H1 (cell line): ENCODE measurements around the gene CDC42SE2. TPM values are rescaled to one million over a fixed set of nuclear protein-coding genes. Genes with fewer than 3 reads are reported as not detected.

Experiments
- CTCF ChIA-PET: fragments of 300-600 bp; sonication (Branson Sonifier 250); formaldehyde crosslinking; loops from one replicate; lab custom pipeline; 2021; ENCODE audit not compliant: partially characterized antibody; lab: Charles Lee
- POLR2A ChIA-PET: fragments of 300-600 bp; sonication (Branson Sonifier 250); formaldehyde crosslinking; loops from one replicate; lab custom pipeline; 2021; ENCODE audit warnings: inconsistent platforms; ENCODE audit not compliant: partially characterized antibody; lab: Charles Lee
- DNase-seq, 2 experiments: peaks; one replicate each; pipeline versions ENCODE4 v3.0.0 to v3.0.0-alpha.2; 2010 to 2022; ENCODE audit warnings: low spot score in 2 of 2, low read depth in 1 of 2, mixed read lengths in 1 of 2
- FAIRE-seq: peaks from 2 replicates; lab custom pipeline; 2011; peaks lifted over from hg19 to GRCh38; lab: Jason Lieb, UNC
- H2AFZ ChIP-seq: 2 replicates; pipeline ENCODE4 v1.8.1; 2012; ENCODE audit warnings: low read length, inconsistent platforms
- H2AK5ac ChIP-seq: 2 replicates; pipeline ENCODE4 v1.6.1; 2013; ENCODE audit warnings: low read depth, low read length
- H2BK120ac ChIP-seq: replicated peaks from 2 replicates; pipeline ENCODE3; 2013; ENCODE audit warnings: low read depth, low read length, inconsistent platforms
- H2BK12ac ChIP-seq: 2 replicates; pipeline ENCODE4 v1.6.1; 2013; ENCODE audit warnings: low read depth, low read length
- H2BK15ac ChIP-seq: 2 replicates; pipeline ENCODE4 v1.6.1; 2013; ENCODE audit warnings: low read length
- H2BK20ac ChIP-seq: 2 replicates; pipeline ENCODE4 v1.6.1; 2013; ENCODE audit warnings: low read length
- H2BK5ac ChIP-seq: 2 replicates; pipeline ENCODE4 v1.6.1; 2013; ENCODE audit warnings: low read depth, low read length
- H3K14ac ChIP-seq: 2 replicates; pipeline ENCODE4 v1.6.1; 2013; ENCODE audit warnings: inconsistent platforms; ENCODE audit not compliant: insufficient read length
- H3K18ac ChIP-seq: 2 replicates; pipeline ENCODE4 v1.6.1; 2013; ENCODE audit warnings: low read length; ENCODE audit errors: extremely low read depth
- H3K23ac ChIP-seq: 2 replicates; pipeline ENCODE4 v1.6.1; 2013; ENCODE audit warnings: inconsistent platforms; ENCODE audit not compliant: insufficient read length
- H3K23me2 ChIP-seq: 2 replicates; pipeline ENCODE4 v1.6.1; 2013; ENCODE audit warnings: low read depth, low read length
- H3K27ac ChIP-seq: 2 replicates; pipeline ENCODE4 v1.6.1; 2011; ENCODE audit warnings: low read depth, low read length, inconsistent platforms
- H3K27me3 ChIP-seq, 4 experiments: replicated peaks in 1 of 4; 1 replicate in 1 of 4; 2 replicates in 3 of 4; pipeline versions ENCODE4 v1.6.1 to v1.8.1; 2011 to 2013; ENCODE audit warnings: low read length in 3 of 4, mild to moderate bottlenecking in 3 of 4, inconsistent platforms in 2 of 4, mixed read lengths in 2 of 4, moderate library complexity in 1 of 4; ENCODE audit not compliant: control insufficient read depth in 3 of 4, insufficient read depth in 3 of 4; ENCODE audit errors: extremely low read depth in 1 of 4
- H3K36me3 ChIP-seq, 4 experiments: 2 replicates each; pipeline versions ENCODE4 v1.6.1 to v1.8.1; 2011 to 2013; ENCODE audit warnings: mild to moderate bottlenecking in 4 of 4, low read length in 3 of 4, moderate library complexity in 2 of 4, control low read depth in 1 of 4, inconsistent platforms in 1 of 4; ENCODE audit not compliant: insufficient read depth in 4 of 4, control insufficient read depth in 2 of 4
- H3K4ac ChIP-seq: replicated peaks from 2 replicates; pipeline ENCODE3; 2013; ENCODE audit warnings: low read length, low read depth, mixed read lengths, inconsistent platforms; ENCODE audit not compliant: insufficient read length
- H3K4me1 ChIP-seq, 4 experiments: replicated peaks in 1 of 4; 1 replicate in 1 of 4; 2 replicates in 3 of 4; pipeline versions ENCODE4 v1.6.1 to v1.8.1; 2011 to 2013; ENCODE audit warnings: low read length in 3 of 4, inconsistent platforms in 2 of 4, mixed read lengths in 1 of 4; ENCODE audit not compliant: insufficient read depth in 4 of 4, control insufficient read depth in 3 of 4
- H3K4me2 ChIP-seq, 2 experiments: 2 replicates each; pipeline versions ENCODE4 v1.6.1 to v1.8.1; 2011 to 2013; ENCODE audit warnings: low read depth in 2 of 2, low read length in 2 of 2, control low read depth in 1 of 2, inconsistent platforms in 1 of 2, mild to moderate bottlenecking in 1 of 2; ENCODE audit not compliant: insufficient read depth in 1 of 2
- H3K4me3 ChIP-seq, 4 experiments: fragments of 200-600, 300-600 bp in 1 of 4; sonication (generic), shearing (Covaris generic), sonication (Bioruptor Twin) in 1 of 4; 2 replicates each; pipeline versions ENCODE4 v1.5.1 to v1.8.1; 2011 to 2016; ENCODE audit warnings: low read length in 4 of 4, low read depth in 3 of 4, control low read depth in 2 of 4, inconsistent platforms in 2 of 4, mild to moderate bottlenecking in 2 of 4, mixed read lengths in 1 of 4, moderate library complexity in 1 of 4; ENCODE audit not compliant: insufficient read depth in 2 of 4; ENCODE audit errors: extremely low read depth in 1 of 4
- H3K56ac ChIP-seq: replicated peaks from 2 replicates; pipeline ENCODE3; 2013; ENCODE audit warnings: low read depth, mild to moderate bottlenecking, mixed read lengths, low read length, inconsistent platforms; ENCODE audit not compliant: insufficient read length
- H3K79me1 ChIP-seq: 2 replicates; pipeline ENCODE4 v1.6.1; 2013; ENCODE audit warnings: low read depth, low read length, control low read depth
- H3K79me2 ChIP-seq, 2 experiments: 2 replicates each; pipeline versions ENCODE4 v1.6.1 to v1.8.1; 2012 to 2013; ENCODE audit warnings: low read length in 2 of 2, mild to moderate bottlenecking in 2 of 2, inconsistent platforms in 1 of 2; ENCODE audit not compliant: insufficient read depth in 2 of 2, control insufficient read depth in 1 of 2
- H3K9ac ChIP-seq, 4 experiments: replicated peaks in 1 of 4; 1 replicate in 1 of 4; 2 replicates in 3 of 4; pipeline versions ENCODE4 v1.6.1 to v1.8.1; 2011 to 2013; ENCODE audit warnings: low read depth in 3 of 4, low read length in 3 of 4, control low read depth in 2 of 4, mild to moderate bottlenecking in 2 of 4, moderate library complexity in 2 of 4, inconsistent platforms in 1 of 4; ENCODE audit errors: extremely low read depth in 1 of 4
- H3K9me3 ChIP-seq, 2 experiments: 2 replicates each; pipeline versions ENCODE4 v1.6.1 to v1.8.1; 2012 to 2013; ENCODE audit warnings: mild to moderate bottlenecking in 2 of 2, moderate library complexity in 2 of 2, control low read depth in 1 of 2, inconsistent platforms in 1 of 2, low read depth in 1 of 2, low read length in 1 of 2, mixed read lengths in 1 of 2; ENCODE audit not compliant: insufficient read depth in 2 of 2
- H4K20me1 ChIP-seq, 2 experiments: replicated peaks in 1 of 2; 2 replicates each; pipeline versions ENCODE3 to v1.8.1; 2011 to 2013; ENCODE audit warnings: inconsistent platforms in 2 of 2, low read length in 2 of 2, mild to moderate bottlenecking in 1 of 2; ENCODE audit not compliant: insufficient read depth in 2 of 2, control insufficient read depth in 1 of 2
- H4K5ac ChIP-seq: 2 replicates; pipeline ENCODE4 v1.6.1; 2013; ENCODE audit warnings: low read length, low read depth, mixed read lengths, inconsistent platforms; ENCODE audit not compliant: insufficient read length
- H4K8ac ChIP-seq: 2 replicates; pipeline ENCODE4 v1.8.0; 2013; ENCODE audit warnings: mild to moderate bottlenecking, moderate library complexity, low read length, inconsistent platforms; ENCODE audit not compliant: insufficient read depth; ENCODE audit errors: extremely low read depth
- H4K91ac ChIP-seq: replicated peaks from 2 replicates; pipeline ENCODE3; 2013; ENCODE audit warnings: low read length, mixed read lengths, inconsistent platforms; ENCODE audit not compliant: insufficient read length
- ATF2 ChIP-seq: IDR thresholded peaks from 2 replicates; pipeline ENCODE4 v1.6.1; 2012; ENCODE audit warnings: low read length, inconsistent platforms
- CTCF ChIP-seq, 3 experiments: IDR thresholded peaks; 1 replicate in 2 of 3; 2 replicates in 1 of 3; pipeline versions ENCODE4 v1.5.1 to v1.6.1; 2011; ENCODE audit warnings: low read length in 3 of 3, mild to moderate bottlenecking in 3 of 3, inconsistent platforms in 2 of 3, low read depth in 1 of 3, moderate library complexity in 1 of 3; ENCODE audit not compliant: insufficient read depth in 1 of 3; ENCODE audit errors: control extremely low read depth in 1 of 3
- HDAC2 ChIP-seq, 2 experiments: fragments of 300-600 bp in 1 of 2; sonication (generic) in 1 of 2; IDR thresholded peaks; 2 replicates each; pipeline ENCODE4 v1.6.1; 2011 to 2012; ENCODE audit warnings: low read depth in 2 of 2, low read length in 2 of 2, mild to moderate bottlenecking in 2 of 2, moderate library complexity in 2 of 2, borderline replicate concordance in 1 of 2, inconsistent platforms in 1 of 2
- JUN ChIP-seq: IDR thresholded peaks from 2 replicates; pipeline ENCODE4 v1.6.1; 2011; ENCODE audit warnings: low read depth, mild to moderate bottlenecking, improper control_type of control experiment, low read length
- RBBP5 ChIP-seq: IDR thresholded peaks from 2 replicates; pipeline ENCODE4 v1.7.1; 2012; ENCODE audit warnings: low read depth, mild to moderate bottlenecking, inconsistent platforms, low read length, moderate library complexity, borderline replicate concordance
- SIN3A ChIP-seq, 2 experiments: IDR thresholded peaks in 1 of 2; conservative IDR thresholded peaks in 1 of 2; 2 replicates each; pipeline ENCODE4 v1.6.1; 2011 to 2012; ENCODE audit warnings: low read length in 2 of 2, improper control_type of control experiment in 1 of 2, low read depth in 1 of 2, mild to moderate bottlenecking in 1 of 2
- SIRT6 ChIP-seq: IDR thresholded peaks from one replicate; pipeline ENCODE4 v1.7.1; 2012; ENCODE audit warnings: low read length, inconsistent platforms
- WGBS, 2 experiments: shearing (Covaris generic) in 1 of 2; methylation state at CpG; one replicate each; pipeline versions ENCODE4 v1.1.6 to v1.1.7; 2013 to 2015; ENCODE audit warnings: low lambda C conversion rate in 2 of 2, mixed read lengths in 2 of 2, inconsistent platforms in 1 of 2, low coverage in 1 of 2, missing lambda C conversion rate in 1 of 2; ENCODE audit not compliant: insufficient replicate concordance in 2 of 2, insufficient coverage in 1 of 2, insufficient read length in 1 of 2; ENCODE audit errors: extremely low coverage in 1 of 2, missing lambda C conversion rate in 1 of 2; 5-methylcytosine and 5-hydroxymethylcytosine counted together
- polyA plus RNA-seq, 7 experiments: library from polyadenylated mRNA; depleted of rRNA in 3 of 7; stranded (reverse) in 5 of 7; unstranded in 2 of 7; fragments of >200 nt in 5 of 7; fragments of 200-250 nt in 2 of 7; gene quantifications; 1 replicate in 5 of 7; 2 replicates in 1 of 7; 4 replicates in 1 of 7; pipeline versions ENCODE4 v1.2.1 to v1.2.3, GENCODE V29; 2011 to 2013; ENCODE audit warnings: missing spikeins in 2 of 7, mixed read lengths in 2 of 7
- total RNA-seq: library from RNA; stranded (reverse); fragmentation: NEBNext Ultra II Directional; extraction: Animal tissue kit (Norgen Biotek cat#: 25700); gene quantifications from 2 replicates; pipeline ENCODE4 v1.2.1, GENCODE V29; 2021
- TF ChIP-seq, protein P1 (sequence below): IDR thresholded peaks from 2 replicates; pipeline ENCODE4 v1.6.1; 2011; ENCODE audit warnings: low read depth, mild to moderate bottlenecking, low read length; ENCODE audit not compliant: insufficient read depth

The CDC42SE2 gene
- total and polyA plus RNA-seq, 2 of the 8 experiments (the other 6 are each of a cell fraction or from before 2014, with no cell fraction given) = 16.7 to 30.8 TPM

GRCh38 chr5:131369558-131369957 is 105.7 kb downstream of the CDC42SE2 start:
- H3K23me2 ChIP-seq = no peaks in the 10 kb centered on the region
- CTCF ChIA-PET = interaction anchor here (1.2 kb wide), 1 partner anchor 10 kb away, joined by 5 read pairs; no protein-coding TSS in a partner anchor
- no peak overlapping the region for H4K8ac ChIP-seq
- H4K5ac ChIP-seq = no peak overlapping the region
- H3K79me2 ChIP-seq = peaks cover 0 to 4% of the 10 kb centered on the region in 2 experiments; a peak in 2 of 4 replicates
- H2BK5ac ChIP-seq = no peak overlapping the region
- H2BK15ac ChIP-seq = no peak overlapping the region
- H2BK120ac ChIP-seq = no peak overlapping the region
- no peak overlapping the region for H3K4me2 ChIP-seq
- H3K4ac ChIP-seq = no peak overlapping the region
- H3K56ac ChIP-seq = no peak overlapping the region
- no peak overlapping the region for H2BK20ac ChIP-seq
- no peak overlapping the region for H3K18ac ChIP-seq
- WGBS, 2 experiments = 79% methylated on average over 1 of the region's 1 CpG; no CpG with 5 or more reads in 1 of the 2 experiments
- no peak overlapping the region for H3K9ac ChIP-seq
- no peak overlapping the region for H2BK12ac ChIP-seq
- no peak overlapping the region for H3K14ac ChIP-seq
- H3K36me3 ChIP-seq = no peaks in the 10 kb centered on the region
- H4K91ac ChIP-seq = no peak overlapping the region
- no peak overlapping the region for H3K27ac ChIP-seq
- no peak overlapping the region for H3K4me3 ChIP-seq
- H3K4me1 ChIP-seq = no peaks in the 10 kb centered on the region
- no peak overlapping the region for H2AFZ ChIP-seq
- peaks cover 2% of the 10 kb centered on the region for H3K79me1 ChIP-seq
- no peak for DNase-seq
- H2AK5ac ChIP-seq = no peak overlapping the region
- POLR2A ChIA-PET = no interaction called here
- H4K20me1 ChIP-seq = no peaks in the 10 kb centered on the region
- no peaks in the 10 kb centered on the region for H3K9me3 ChIP-seq
- H3K27me3 ChIP-seq = no peaks in the 10 kb centered on the region
- H3K23ac ChIP-seq = no peak overlapping the region
- no peak for FAIRE-seq
- TF ChIP-seq SIN3A (conservative IDR thresholded peaks at IDR 0.05 in 1 of 2, IDR thresholded peaks at IDR 0.05 in 1 of 2; ENCODE audit: low read depth in 1 of 2, low read length in 2 of 2) (no peak), CTCF (IDR thresholded peaks at IDR 0.05; ENCODE audit: control extremely low read depth in 1 of 3, insufficient read depth in 1 of 3, low read depth in 1 of 3, low read length in 3 of 3) (no peak), RBBP5 (no peak), JUN (no peak), ATF2 (no peak), HDAC2 (IDR thresholded peaks at IDR 0.05; ENCODE audit: borderline replicate concordance in 1 of 2, low read depth in 2 of 2, low read length in 2 of 2) (no peak), SIRT6 (no peak)
- TF ChIP-seq, protein P1, sequence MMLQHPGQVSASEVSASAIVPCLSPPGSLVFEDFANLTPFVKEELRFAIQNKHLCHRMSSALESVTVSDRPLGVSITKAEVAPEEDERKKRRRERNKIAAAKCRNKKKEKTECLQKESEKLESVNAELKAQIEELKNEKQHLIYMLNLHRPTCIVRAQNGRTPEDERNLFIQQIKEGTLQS = no peak
